Measurements from ENCODE around the gene PLEKHM3. TPM values are rescaled to one million over a fixed set of nuclear protein-coding genes. Genes with fewer than 3 reads are reported as not detected.

PLEKHM3 gene
- total and polyA plus RNA-seq, 2 of the 13 experiments (the other 11 are each of a cell fraction or from before 2014, with no cell fraction given) = 4.5 to 4.7 TPM

DNA sequence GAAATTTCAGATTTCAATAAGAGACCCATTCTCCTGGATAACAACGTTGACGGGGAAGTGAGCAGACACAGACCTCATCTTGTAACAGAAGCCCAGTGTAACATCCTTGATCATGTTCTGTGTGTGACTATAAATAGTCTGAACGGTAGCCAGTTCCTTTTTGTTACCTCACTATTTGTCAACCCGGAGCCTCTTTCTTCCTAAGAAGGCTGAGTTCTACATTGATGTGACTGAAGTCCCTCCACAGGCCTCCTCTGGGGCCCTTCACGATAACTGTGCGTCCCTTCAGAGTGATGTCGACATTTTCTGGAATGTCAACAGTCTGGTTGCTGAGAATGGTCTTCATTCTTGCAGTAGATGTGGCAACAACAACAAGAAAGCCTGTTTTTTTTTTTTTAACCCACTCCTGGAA is 6.3 kb upstream of the PLEKHM3 start:
- in situ Hi-C loops (cut with HindIII; ENCODE audit: extremely low pct_ligation_motif_present, low pct_unique_long_range_greater_than_20kb) (loop anchor here (5.0 kb wide), 1 partner anchor 404 kb away; the partner anchor contains the start of gene METTL21A), intact Hi-C loops (cut with micrococcal nuclease; ENCODE audit: unreplicated experiment) (loop anchor here (2.0 to 5.0 kb wide), 2 partner anchors 95 to 204 kb away; no protein-coding TSS in a partner anchor)
- FAIRE-seq (peak; percentile 89), DNase-seq (ENCODE audit: low spot score) (peak; percentile 92), ATAC-seq (peak; percentile 20)
- no peaks in the 10 kb centered on the region for H3K27me3 ChIP-seq (ENCODE audit: control insufficient read depth in 1 of 2, insufficient read depth in 2 of 2, low read length in 2 of 2)
- BruUV-seq (replicated peaks) = no TSS peak
- no peaks in the 10 kb centered on the region for H3K36me3 ChIP-seq (replicated peaks in 1 of 2; ENCODE audit: control insufficient read depth in 1 of 2, insufficient read depth in 2 of 2, low read length in 2 of 2)
- WGBS (ENCODE audit: low lambda C conversion rate) = 4% methylated on average over 7 of the region's 7 CpGs
- H4K20me1 ChIP-seq (ENCODE audit: insufficient read depth, low read length) = no peaks in the 10 kb centered on the region
- ChIA-PET CTCF (ENCODE audit: low intra/inter-chr PET ratio, low total read pairs) (interaction anchor here (1.0 kb wide), 1 partner anchor 59 kb away, joined by 3 read pairs; no protein-coding TSS in a partner anchor), POLR2A (interaction anchor here (2.1 to 3.0 kb wide), 2 partner anchors 185 to 283 kb away, joined by 6 to 33 read pairs; no protein-coding TSS in a partner anchor)
- peak overlapping the region in 1 of 3 experiments; percentile 14; a peak in 1 of 6 replicates for H3K4me3 ChIP-seq (replicated peaks in 1 of 3; ENCODE audit: insufficient read depth in 1 of 3, low read depth in 2 of 3, low read length in 3 of 3)
- H2AFZ ChIP-seq (ENCODE audit: low read length) = peak overlapping the region; percentile 24
- H3K9me3 ChIP-seq (ENCODE audit: low read length) = no peaks in the 10 kb centered on the region
- peaks cover 58% of the 10 kb centered on the region for H3K4me1 ChIP-seq (ENCODE audit: insufficient read depth, low read length)
- peak overlapping the region; percentile 8 for H3K27ac ChIP-seq (ENCODE audit: extremely low read length, insufficient read depth, low read length)
- H3K4me2 ChIP-seq (ENCODE audit: low read depth, low read length) = peak overlapping the region; percentile 63
- H3K9ac ChIP-seq (ENCODE audit: insufficient read depth, low read depth, low read length) = peak overlapping the region; percentile 45
- no peaks in the 10 kb centered on the region for H3K79me2 ChIP-seq (ENCODE audit: insufficient read depth, low read length)
- TF ChIP-seq ZNF891 (CRISPR knock-in tag; IDR thresholded peaks at IDR 0.05) (no peak), JDP2 (CRISPR knock-in tag; IDR thresholded peaks at IDR 0.05; ENCODE audit: borderline replicate concordance) (no peak), GATAD2A (CRISPR knock-in tag; IDR thresholded peaks at IDR 0.05) (peak; percentile 99), THAP9 (CRISPR knock-in tag; IDR thresholded peaks at IDR 0.05; ENCODE audit: borderline replicate concordance) (no peak), ZNF589 (CRISPR knock-in tag; conservative IDR thresholded peaks at IDR 0.05) (no peak), TARDBP (CRISPR knock-in tag; IDR thresholded peaks at IDR 0.05) (no peak), ZFP36L2 (CRISPR knock-in tag; IDR thresholded peaks at IDR 0.05) (no peak), ZNF792 (CRISPR knock-in tag; IDR thresholded peaks at IDR 0.05) (no peak), SETDB1 (CRISPR knock-in tag; IDR thresholded peaks at IDR 0.05; ENCODE audit: borderline replicate concordance) (no peak), ZNF562 (CRISPR knock-in tag; IDR thresholded peaks at IDR 0.05; ENCODE audit: borderline replicate concordance) (no peak), ZNF17 (CRISPR knock-in tag; IDR thresholded peaks at IDR 0.05) (no peak), ZBTB42 (CRISPR knock-in tag; IDR thresholded peaks at IDR 0.05) (no peak), ZNF770 (CRISPR knock-in tag; IDR thresholded peaks at IDR 0.05) (peak; percentile 33; the same call in 1 of the 2 replicates), TCF7 (IDR thresholded peaks at IDR 0.05; ENCODE audit: low read depth) (peak; percentile 72), HNF4G (IDR thresholded peaks at IDR 0.05; ENCODE audit: borderline replicate concordance, low read depth, low read length) (peak; percentile 55; the same call in 1 of the 2 replicates), HNF4G (CRISPR knock-in tag; IDR thresholded peaks at IDR 0.05; ENCODE audit: borderline replicate concordance, low read depth) (0 out of 2 replicates have a peak, but pooled peaks have one; percentile 19), ZNF225 (CRISPR knock-in tag; IDR thresholded peaks at IDR 0.05) (no peak)
- TF ChIP-seq, protein P1, sequence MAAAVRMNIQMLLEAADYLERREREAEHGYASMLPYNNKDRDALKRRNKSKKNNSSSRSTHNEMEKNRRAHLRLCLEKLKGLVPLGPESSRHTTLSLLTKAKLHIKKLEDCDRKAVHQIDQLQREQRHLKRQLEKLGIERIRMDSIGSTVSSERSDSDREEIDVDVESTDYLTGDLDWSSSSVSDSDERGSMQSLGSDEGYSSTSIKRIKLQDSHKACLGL (CRISPR knock-in tag; IDR thresholded peaks at IDR 0.05) = no peak
- TF ChIP-seq, protein P2, sequence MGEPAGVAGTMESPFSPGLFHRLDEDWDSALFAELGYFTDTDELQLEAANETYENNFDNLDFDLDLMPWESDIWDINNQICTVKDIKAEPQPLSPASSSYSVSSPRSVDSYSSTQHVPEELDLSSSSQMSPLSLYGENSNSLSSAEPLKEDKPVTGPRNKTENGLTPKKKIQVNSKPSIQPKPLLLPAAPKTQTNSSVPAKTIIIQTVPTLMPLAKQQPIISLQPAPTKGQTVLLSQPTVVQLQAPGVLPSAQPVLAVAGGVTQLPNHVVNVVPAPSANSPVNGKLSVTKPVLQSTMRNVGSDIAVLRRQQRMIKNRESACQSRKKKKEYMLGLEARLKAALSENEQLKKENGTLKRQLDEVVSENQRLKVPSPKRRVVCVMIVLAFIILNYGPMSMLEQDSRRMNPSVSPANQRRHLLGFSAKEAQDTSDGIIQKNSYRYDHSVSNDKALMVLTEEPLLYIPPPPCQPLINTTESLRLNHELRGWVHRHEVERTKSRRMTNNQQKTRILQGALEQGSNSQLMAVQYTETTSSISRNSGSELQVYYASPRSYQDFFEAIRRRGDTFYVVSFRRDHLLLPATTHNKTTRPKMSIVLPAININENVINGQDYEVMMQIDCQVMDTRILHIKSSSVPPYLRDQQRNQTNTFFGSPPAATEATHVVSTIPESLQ (CRISPR knock-in tag; conservative IDR thresholded peaks at IDR 0.05) = no peak

Data from HepG2 (cell line).